ENCODE results near the gene YIF1A. TPM values are rescaled to one million over a fixed set of nuclear protein-coding genes. Genes with fewer than 3 reads are reported as not detected.
A peak's percentile ranks its signal among the peaks of the same experiment; 100 is the strongest.

YIF1A gene
- polyA plus RNA-seq, 2 of the 4 experiments (the other 2 are of a cell fraction) = 79.7 to 99.7 TPM

GRCh38 chr11:66275396-66275795 lies 13.5 kb downstream of the YIF1A start:
- H3K4me1 ChIP-seq = peaks cover 8% of the 10 kb centered on the region; the same call in 2 of the 3 replicates
- H3K4me2 ChIP-seq = no peak overlapping the region
- TF ChIP-seq NPAS2 (CRISPR knock-in tag; IDR thresholded peaks at IDR 0.05; ENCODE audit: borderline replicate concordance) = no peak
- no peak for TF ChIP-seq MAFK (IDR thresholded peaks at IDR 0.05; ENCODE audit: partially characterized antibody)
- no peak for TF ChIP-seq NR3C1 (IDR thresholded peaks at IDR 0.05)
- POLR2A ChIA-PET = no interaction called here
- FAIRE-seq (no peak), DNase-seq (ENCODE audit: low read depth in 1 of 2, low spot score in 1 of 2) (no peak), ATAC-seq (no peak)
- CTCF ChIA-PET = interaction anchor here (1.2 kb wide), 1 partner anchor 17 kb away, joined by 4 read pairs; no protein-coding TSS in a partner anchor
- WGBS (ENCODE audit: missing lambda C conversion rate) = 97% methylated on average over 7 of the region's 8 CpGs
- no peak overlapping the region for H3K27ac ChIP-seq
- no peaks in the 10 kb centered on the region for H3K9me3 ChIP-seq
- no peak overlapping the region for H3K4me3 ChIP-seq

DNA sequence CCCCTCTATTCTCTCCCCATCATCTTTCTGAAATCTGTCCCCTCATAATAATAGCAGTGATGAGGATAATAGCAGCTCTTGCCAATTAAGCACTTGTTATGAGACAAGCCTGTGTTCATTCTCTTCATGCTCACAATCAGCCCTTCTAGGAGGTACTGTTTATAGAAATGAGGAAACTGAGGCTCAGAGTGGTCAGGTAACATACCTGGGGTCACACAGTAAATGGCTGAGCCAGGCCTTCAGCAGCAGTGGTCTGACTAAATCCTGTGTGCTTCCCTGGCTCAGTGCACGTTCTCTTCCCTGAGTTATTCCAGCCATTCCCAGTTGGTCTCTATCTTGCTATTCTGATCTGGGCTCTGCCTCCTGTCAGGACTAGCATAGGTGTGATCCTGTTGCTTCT lies 14.7 kb downstream of the YIF1A start:
- no peak for DNase-seq (ENCODE audit: low read depth in 1 of 2, low spot score in 1 of 2)
- WGBS (ENCODE audit: missing lambda C conversion rate) = 65% methylated on average over 1 of the region's 1 CpG
- Histone ChIP-seq H3K27ac (no peak overlapping the region), H3K4me2 (no peak overlapping the region), H3K4me3 (no peak overlapping the region), H3K9me3 (no peaks in the 10 kb centered on the region), H3K4me1 (peaks cover 16% of the 10 kb centered on the region)
- TF ChIP-seq CEBPB (IDR thresholded peaks at IDR 0.05) (no peak), ZFP36 (IDR thresholded peaks at IDR 0.05; ENCODE audit: borderline replicate concordance, partially characterized antibody) (peak; percentile 17)
- no peak for ATAC-seq
- CTCF ChIA-PET = no interaction called here
- FAIRE-seq = no peak
- POLR2A ChIA-PET = no interaction called here

- ATAC-seq (no peak), FAIRE-seq (no peak), DNase-seq (ENCODE audit: low read depth in 1 of 2, low spot score in 1 of 2) (no peak)
- peaks cover 8% of the 10 kb centered on the region; the same call in 2 of the 3 replicates for H3K4me1 ChIP-seq
- TF ChIP-seq CHD4 (IDR thresholded peaks at IDR 0.05; ENCODE audit: borderline replicate concordance) = no peak
- TF ChIP-seq PHF8 (IDR thresholded peaks at IDR 0.05; ENCODE audit: borderline replicate concordance, low read depth) = no peak
- TF ChIP-seq NPAS2 (CRISPR knock-in tag; IDR thresholded peaks at IDR 0.05; ENCODE audit: borderline replicate concordance) = no peak
- TF ChIP-seq, protein P1, sequence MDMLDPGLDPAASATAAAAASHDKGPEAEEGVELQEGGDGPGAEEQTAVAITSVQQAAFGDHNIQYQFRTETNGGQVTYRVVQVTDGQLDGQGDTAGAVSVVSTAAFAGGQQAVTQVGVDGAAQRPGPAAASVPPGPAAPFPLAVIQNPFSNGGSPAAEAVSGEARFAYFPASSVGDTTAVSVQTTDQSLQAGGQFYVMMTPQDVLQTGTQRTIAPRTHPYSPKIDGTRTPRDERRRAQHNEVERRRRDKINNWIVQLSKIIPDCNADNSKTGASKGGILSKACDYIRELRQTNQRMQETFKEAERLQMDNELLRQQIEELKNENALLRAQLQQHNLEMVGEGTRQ (IDR thresholded peaks at IDR 0.05) = no peak
- no peak for TF ChIP-seq POLR2A (IDR thresholded peaks at IDR 0.05; ENCODE audit: low read length)
- TF ChIP-seq, protein P2, sequence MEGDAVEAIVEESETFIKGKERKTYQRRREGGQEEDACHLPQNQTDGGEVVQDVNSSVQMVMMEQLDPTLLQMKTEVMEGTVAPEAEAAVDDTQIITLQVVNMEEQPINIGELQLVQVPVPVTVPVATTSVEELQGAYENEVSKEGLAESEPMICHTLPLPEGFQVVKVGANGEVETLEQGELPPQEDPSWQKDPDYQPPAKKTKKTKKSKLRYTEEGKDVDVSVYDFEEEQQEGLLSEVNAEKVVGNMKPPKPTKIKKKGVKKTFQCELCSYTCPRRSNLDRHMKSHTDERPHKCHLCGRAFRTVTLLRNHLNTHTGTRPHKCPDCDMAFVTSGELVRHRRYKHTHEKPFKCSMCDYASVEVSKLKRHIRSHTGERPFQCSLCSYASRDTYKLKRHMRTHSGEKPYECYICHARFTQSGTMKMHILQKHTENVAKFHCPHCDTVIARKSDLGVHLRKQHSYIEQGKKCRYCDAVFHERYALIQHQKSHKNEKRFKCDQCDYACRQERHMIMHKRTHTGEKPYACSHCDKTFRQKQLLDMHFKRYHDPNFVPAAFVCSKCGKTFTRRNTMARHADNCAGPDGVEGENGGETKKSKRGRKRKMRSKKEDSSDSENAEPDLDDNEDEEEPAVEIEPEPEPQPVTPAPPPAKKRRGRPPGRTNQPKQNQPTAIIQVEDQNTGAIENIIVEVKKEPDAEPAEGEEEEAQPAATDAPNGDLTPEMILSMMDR (IDR thresholded peaks at IDR 0.05) = no peak
- TF ChIP-seq TFCP2L1 (CRISPR knock-in tag; IDR thresholded peaks at IDR 0.05) = no peak
- H3K4me2 ChIP-seq = no peak overlapping the region
- ChIA-PET POLR2A (interaction anchor here (1.0 kb wide), 1 partner anchor 17 kb away, joined by 3 read pairs; the partner anchor contains the start of gene YIF1A), CTCF (interaction anchor here (0.9 to 1.2 kb wide), 3 partner anchors 39 to 205 kb away, joined by 3 to 4 read pairs (median 3); partner anchors contain the start of gene RIN1)
- no peak overlapping the region for H3K4me3 ChIP-seq
- 80% methylated on average over 2 of the region's 2 CpGs for WGBS (ENCODE audit: missing lambda C conversion rate)
- H3K9me3 ChIP-seq = no peaks in the 10 kb centered on the region
- H3K27ac ChIP-seq = no peak overlapping the region
Observed at GRCh38 chr11:66272596-66272995, 16.3 kb downstream of the YIF1A start.

- DNase-seq (ENCODE audit: low read depth in 1 of 2, low spot score in 1 of 2) (no peak), FAIRE-seq (no peak), ATAC-seq (no peak)
- no peak for TF ChIP-seq E2F6 (IDR thresholded peaks at IDR 0.05; ENCODE audit: borderline replicate concordance, low read depth)
- Histone ChIP-seq H3K4me1 (peaks cover 14% of the 10 kb centered on the region), H3K9me3 (no peaks in the 10 kb centered on the region), H3K4me3 (no peak overlapping the region), H3K4me2 (no peak overlapping the region), H3K27ac (no peak overlapping the region)
- WGBS (ENCODE audit: missing lambda C conversion rate) = 94% methylated on average over 7 of the region's 7 CpGs
- CTCF ChIA-PET = interaction anchor here (0.7 to 1.2 kb wide), 3 partner anchors 10 to 50 kb away, joined by 3 to 4 read pairs (median 4); no protein-coding TSS in a partner anchor
- POLR2A ChIA-PET = no interaction called here
Observed at GRCh38 chr11:66271816-66272215, 17.1 kb downstream of the YIF1A start.
